Measurements from ENCODE around the gene RTN4R. TPM values are rescaled to one million over a fixed set of nuclear protein-coding genes. Genes with fewer than 3 reads are reported as not detected.

RTN4R gene
- total and polyA plus RNA-seq, 2 of the 13 experiments (the other 11 are each of a cell fraction or from before 2014, with no cell fraction given) = 0.22 to 0.77 TPM

- Histone ChIP-seq H3K36me3 (replicated peaks in 1 of 2; ENCODE audit: control insufficient read depth in 1 of 2, insufficient read depth in 2 of 2, low read length in 2 of 2) (no peaks in the 10 kb centered on the region), H2AFZ (ENCODE audit: low read length) (no peak overlapping the region), H3K4me2 (ENCODE audit: low read depth, low read length) (no peak overlapping the region), H3K9ac (ENCODE audit: insufficient read depth, low read depth, low read length) (no peak overlapping the region), H3K4me3 (replicated peaks in 1 of 3; ENCODE audit: insufficient read depth in 1 of 3, low read depth in 2 of 3, low read length in 3 of 3) (no peak overlapping the region), H3K27me3 (ENCODE audit: control insufficient read depth in 1 of 2, insufficient read depth in 2 of 2, low read length in 2 of 2) (peaks cover 8 to 38% of the 10 kb centered on the region in 2 experiments; a peak in 4 of 5 replicates), H3K9me3 (ENCODE audit: low read length) (no peaks in the 10 kb centered on the region), H3K79me2 (ENCODE audit: insufficient read depth, low read length) (no peaks in the 10 kb centered on the region), H4K20me1 (ENCODE audit: insufficient read depth, low read length) (no peaks in the 10 kb centered on the region), H3K4me1 (ENCODE audit: insufficient read depth, low read length) (no peaks in the 10 kb centered on the region), H3K27ac (ENCODE audit: extremely low read length, insufficient read depth, low read length) (no peak overlapping the region)
- in situ Hi-C loops (cut with HindIII; ENCODE audit: extremely low pct_ligation_motif_present, low pct_unique_long_range_greater_than_20kb) (loop anchor here (5.0 to 25.0 kb wide), 2 partner anchors 126 to 1321 kb away; no protein-coding TSS in a partner anchor), intact Hi-C loops (cut with micrococcal nuclease; ENCODE audit: unreplicated experiment) (no loop called here)
- no peak for ATAC-seq
- FAIRE-seq = no peak
- TF ChIP-seq ZMAT5 (CRISPR knock-in tag; IDR thresholded peaks at IDR 0.05; ENCODE audit: borderline replicate concordance, low read depth) = no peak
- TF ChIP-seq ATF3 (CRISPR knock-in tag; IDR thresholded peaks at IDR 0.05) = no peak
- CTCF ChIA-PET (ENCODE audit: low intra/inter-chr PET ratio, low total read pairs) = no interaction called here
- no peak for DNase-seq (ENCODE audit: low spot score)
- POLR2A ChIA-PET = no interaction called here
- BruUV-seq (replicated peaks) = no TSS peak
- no CpG with 5 or more reads among the region's 5 CpGs for WGBS (ENCODE audit: low lambda C conversion rate)
Observed at GRCh38 chr22:20283674-20284066, 15.6 kb upstream of the RTN4R start.

GRCh38 chr22:20282901-20283673 is 15.0 kb upstream of the RTN4R start:
- H3K4me2 ChIP-seq (ENCODE audit: low read depth, low read length) = no peak overlapping the region
- no peak overlapping the region for H3K4me3 ChIP-seq (replicated peaks in 1 of 3; ENCODE audit: insufficient read depth in 1 of 3, low read depth in 2 of 3, low read length in 3 of 3)
- H4K20me1 ChIP-seq (ENCODE audit: insufficient read depth, low read length) = no peaks in the 10 kb centered on the region
- no peaks in the 10 kb centered on the region for H3K4me1 ChIP-seq (ENCODE audit: insufficient read depth, low read length)
- no peak overlapping the region for H3K27ac ChIP-seq (ENCODE audit: extremely low read length, insufficient read depth, low read length)
- in situ Hi-C loops (cut with HindIII; ENCODE audit: extremely low pct_ligation_motif_present, low pct_unique_long_range_greater_than_20kb) (loop anchor here (5.0 to 25.0 kb wide), 2 partner anchors 126 to 1321 kb away; no protein-coding TSS in a partner anchor), intact Hi-C loops (cut with micrococcal nuclease; ENCODE audit: unreplicated experiment) (no loop called here)
- no peak overlapping the region for H2AFZ ChIP-seq (ENCODE audit: low read length)
- ATAC-seq (no peak), FAIRE-seq (no peak), DNase-seq (ENCODE audit: low spot score) (no peak)
- POLR2A ChIA-PET = no interaction called here
- no peaks in the 10 kb centered on the region for H3K79me2 ChIP-seq (ENCODE audit: insufficient read depth, low read length)
- H3K36me3 ChIP-seq (replicated peaks in 1 of 2; ENCODE audit: control insufficient read depth in 1 of 2, insufficient read depth in 2 of 2, low read length in 2 of 2) = no peaks in the 10 kb centered on the region
- BruUV-seq (replicated peaks) = no TSS peak
- H3K27me3 ChIP-seq (ENCODE audit: control insufficient read depth in 1 of 2, insufficient read depth in 2 of 2, low read length in 2 of 2) = peaks cover 8 to 40% of the 10 kb centered on the region in 2 experiments; a peak in 4 of 5 replicates
- no peak overlapping the region for H3K9ac ChIP-seq (ENCODE audit: insufficient read depth, low read depth, low read length)
- WGBS (ENCODE audit: low lambda C conversion rate) = 0% methylated on average over 1 of the region's 15 CpGs
- no peaks in the 10 kb centered on the region for H3K9me3 ChIP-seq (ENCODE audit: low read length)
- CTCF ChIA-PET (ENCODE audit: low intra/inter-chr PET ratio, low total read pairs) = no interaction called here
- TF ChIP-seq GTF3A (CRISPR knock-in tag; conservative IDR thresholded peaks at IDR 0.05) = no peak
- no peak for TF ChIP-seq STAT5B (CRISPR knock-in tag; IDR thresholded peaks at IDR 0.05)
- TF ChIP-seq ZNF839 (CRISPR knock-in tag; IDR thresholded peaks at IDR 0.05; ENCODE audit: borderline replicate concordance) = no peak
- no peak for TF ChIP-seq ZNF710 (CRISPR knock-in tag; IDR thresholded peaks at IDR 0.05; ENCODE audit: borderline replicate concordance)
- no peak for TF ChIP-seq KMT2B (CRISPR knock-in tag; IDR thresholded peaks at IDR 0.05)
- no peak for TF ChIP-seq ZNF772 (CRISPR knock-in tag; IDR thresholded peaks at IDR 0.05)

Data from HepG2 (cell line).